A549 (cell line): ENCODE measurements around the gene AGAP5. TPM values are rescaled to one million over a fixed set of nuclear protein-coding genes. Genes with fewer than 3 reads are reported as not detected.

Experiments used
- ATAC-seq, 2 experiments: fragments of 200-7000 bp in 1 of 2; fragments of >200 bp in 1 of 2; cut with Nextera tagmentation in 1 of 2; cut with Tn5 transposase in 1 of 2; 3 replicates each; pipeline versions ENCODE4 v1.8.0 to v1.9.1; 2018 to 2020; ENCODE audit warnings: mild to moderate bottlenecking in 1 of 2, moderate library complexity in 1 of 2
- CTCF ChIA-PET: fragments of 300-600 bp; sonication (Branson Sonifier 250); formaldehyde crosslinking; extraction: SDS; loops from one replicate; lab custom pipeline; 2021; ENCODE audit warnings: antibody characterized with exemption, inconsistent platforms; lab: Yijun Ruan, JAX
- POLR2A ChIA-PET: fragments of 350-600 bp; formaldehyde crosslinking; extraction: SDS; loops from one replicate; lab custom pipeline; 2021; ENCODE audit warnings: antibody characterized with exemption, inconsistent platforms; lab: Yijun Ruan, JAX
- DNase-seq, 2 experiments: peaks; one replicate each; pipeline versions ENCODE4 v3.0.0 to v3.0.0-alpha.2; 2011 to 2016; ENCODE audit warnings: low read depth in 1 of 2, low spot score in 1 of 2
- FAIRE-seq: peaks from 2 replicates; lab custom pipeline; 2011; peaks lifted over from hg19 to GRCh38; lab: Jason Lieb, UNC
- H3K27ac ChIP-seq, 2 experiments: fragments of >200 bp; sonication (Bioruptor Twin); formaldehyde crosslinking; 3 replicates each; pipeline ENCODE4 v1.5.1; 2016 to 2017
- H3K4me1 ChIP-seq: fragments of >200 bp; sonication (Bioruptor Twin); formaldehyde crosslinking; 3 replicates; pipeline ENCODE4 v1.6.1; 2016
- H3K4me2 ChIP-seq: fragments of >200 bp; sonication (Bioruptor Twin); formaldehyde crosslinking; 3 replicates; pipeline ENCODE4 v1.6.1; 2016
- H3K4me3 ChIP-seq: fragments of >200 bp; sonication (Bioruptor Twin); formaldehyde crosslinking; 3 replicates; pipeline ENCODE4 v1.5.1; 2016
- H3K9me3 ChIP-seq: fragments of >200 bp; sonication (Bioruptor Twin); formaldehyde crosslinking; 3 replicates; pipeline ENCODE4 v1.6.1; 2016
- BCL3 ChIP-seq: fragments of >200 bp; sonication (Bioruptor Twin); formaldehyde crosslinking; IDR thresholded peaks from 3 replicates; pipeline ENCODE4 v1.6.1; 2016
- CEBPB ChIP-seq, 2 experiments: fragments of >200 bp in 1 of 2; sonication (Bioruptor Twin) in 1 of 2; formaldehyde crosslinking in 1 of 2; IDR thresholded peaks; 2 replicates each; pipeline ENCODE4 v1.6.1; 2012 to 2016
- CTCF ChIP-seq: fragments of >200 bp; sonication (Bioruptor Twin); formaldehyde crosslinking; IDR thresholded peaks from 3 replicates; pipeline ENCODE4 v1.5.1; 2016
- EHF ChIP-seq: fragments of 250-450 bp; sonication (Bioruptor Pico); IDR thresholded peaks from 2 replicates; pipeline ENCODE4 v1.5.0; 2020; ENCODE audit warnings: mild to moderate bottlenecking
- EHMT2 ChIP-seq: fragments of 200-600 bp; sonication (generic); IDR thresholded peaks from 2 replicates; pipeline ENCODE4 v1.6.1; 2016; ENCODE audit warnings: antibody characterized with exemption, low read depth, mild to moderate bottlenecking, moderate library complexity
- ELK1 ChIP-seq: fragments of 150-350 bp; IDR thresholded peaks from 2 replicates; pipeline ENCODE4 v1.6.1; 2014; ENCODE audit warnings: low read depth, mild to moderate bottlenecking, low read length
- EP300 ChIP-seq, 2 experiments: fragments of >200 bp; sonication (Bioruptor Twin); formaldehyde crosslinking; IDR thresholded peaks; 2 replicates in 1 of 2; 3 replicates in 1 of 2; pipeline ENCODE4 v1.6.1; 2016 to 2017
- GATA3 ChIP-seq: IDR thresholded peaks from 2 replicates; pipeline ENCODE4 v1.6.1; 2012; ENCODE audit warnings: borderline replicate concordance
- HDAC2 ChIP-seq: fragments of 200-600 bp; sonication (generic); IDR thresholded peaks from 2 replicates; pipeline ENCODE4 v1.6.1; 2016
- HOXA7 ChIP-seq: fragments of 250-450 bp; sonication (Bioruptor Pico); IDR thresholded peaks from 2 replicates; pipeline ENCODE4 v1.5.0; 2020; ENCODE audit warnings: mild to moderate bottlenecking, moderate library complexity
- HOXB5 ChIP-seq: fragments of 250-450 bp; sonication (Bioruptor Pico); IDR thresholded peaks from 2 replicates; pipeline ENCODE4 v1.5.0; 2020; ENCODE audit warnings: mild to moderate bottlenecking, moderate library complexity
- MYC ChIP-seq: IDR thresholded peaks from 2 replicates; pipeline ENCODE4 v1.6.1; 2012; ENCODE audit warnings: mild to moderate bottlenecking, inconsistent platforms, low read length, improper control_type of control experiment, borderline replicate concordance
- PHF8 ChIP-seq: fragments of 200-600 bp; sonication (generic); IDR thresholded peaks from 2 replicates; pipeline ENCODE4 v1.6.1; 2016; ENCODE audit warnings: low read depth, mild to moderate bottlenecking, antibody characterized with exemption, moderate library complexity, borderline replicate concordance
- POLR2AphosphoS2 ChIP-seq: conservative IDR thresholded peaks from 2 replicates; pipeline ENCODE4 v1.6.1; 2012; ENCODE audit warnings: low read length, improper control_type of control experiment, inconsistent platforms
- RAD21 ChIP-seq, 2 experiments: fragments of >200 bp in 1 of 2; sonication (Bioruptor Twin) in 1 of 2; formaldehyde crosslinking in 1 of 2; IDR thresholded peaks in 1 of 2; conservative IDR thresholded peaks in 1 of 2; 2 replicates in 1 of 2; 3 replicates in 1 of 2; pipeline ENCODE4 v1.6.1; 2012 to 2018; ENCODE audit warnings: inconsistent platforms in 1 of 2
- RARB ChIP-seq: fragments of 250-450 bp; sonication (Bioruptor Pico); IDR thresholded peaks from 2 replicates; pipeline ENCODE4 v1.8.0; 2021; ENCODE audit warnings: mild to moderate bottlenecking, moderate library complexity
- RFX5 ChIP-seq: fragments of 450-650 bp; IDR thresholded peaks from 2 replicates; pipeline ENCODE4 v1.7.1; 2014; ENCODE audit warnings: antibody characterized with exemption, mild to moderate bottlenecking, moderate library complexity
- RNF2 ChIP-seq: fragments of 200-600 bp; sonication (generic); IDR thresholded peaks from 2 replicates; pipeline ENCODE4 v1.6.1; 2016; ENCODE audit warnings: low read depth, mild to moderate bottlenecking, antibody characterized with exemption, moderate library complexity, borderline replicate concordance
- SMC3 ChIP-seq: fragments of >200 bp; sonication (Bioruptor Twin); formaldehyde crosslinking; IDR thresholded peaks from 3 replicates; pipeline ENCODE4 v1.6.1; 2018; ENCODE audit warnings: inconsistent platforms
- WGBS: methylation state at CpG from one replicate; pipeline ENCODE4 v1.1.6; 2017; ENCODE audit errors: missing lambda C conversion rate; 5-methylcytosine and 5-hydroxymethylcytosine counted together
- polyA plus RNA-seq, 4 experiments: library from polyadenylated mRNA; depleted of rRNA in 3 of 4; stranded (reverse); fragments of >200 nt; fragmentation: RNase III in 1 of 4; extraction: RNeasy Plus Mini Kit Qiagen cat#74134 plus additional on column Dnase treatment in 1 of 4; gene quantifications; 2 replicates in 3 of 4; 3 replicates in 1 of 4; pipeline ENCODE4 v1.2.3, GENCODE V29; 2011 to 2017
- TF ChIP-seq, protein P1 (sequence below): IDR thresholded peaks from 2 replicates; pipeline ENCODE4 v1.6.1; 2012; ENCODE audit warnings: low read depth, borderline replicate concordance

AGAP5 gene
- polyA plus RNA-seq, 2 of the 4 experiments (the other 2 are of a cell fraction) = 2.5 to 4.0 TPM

DNA sequence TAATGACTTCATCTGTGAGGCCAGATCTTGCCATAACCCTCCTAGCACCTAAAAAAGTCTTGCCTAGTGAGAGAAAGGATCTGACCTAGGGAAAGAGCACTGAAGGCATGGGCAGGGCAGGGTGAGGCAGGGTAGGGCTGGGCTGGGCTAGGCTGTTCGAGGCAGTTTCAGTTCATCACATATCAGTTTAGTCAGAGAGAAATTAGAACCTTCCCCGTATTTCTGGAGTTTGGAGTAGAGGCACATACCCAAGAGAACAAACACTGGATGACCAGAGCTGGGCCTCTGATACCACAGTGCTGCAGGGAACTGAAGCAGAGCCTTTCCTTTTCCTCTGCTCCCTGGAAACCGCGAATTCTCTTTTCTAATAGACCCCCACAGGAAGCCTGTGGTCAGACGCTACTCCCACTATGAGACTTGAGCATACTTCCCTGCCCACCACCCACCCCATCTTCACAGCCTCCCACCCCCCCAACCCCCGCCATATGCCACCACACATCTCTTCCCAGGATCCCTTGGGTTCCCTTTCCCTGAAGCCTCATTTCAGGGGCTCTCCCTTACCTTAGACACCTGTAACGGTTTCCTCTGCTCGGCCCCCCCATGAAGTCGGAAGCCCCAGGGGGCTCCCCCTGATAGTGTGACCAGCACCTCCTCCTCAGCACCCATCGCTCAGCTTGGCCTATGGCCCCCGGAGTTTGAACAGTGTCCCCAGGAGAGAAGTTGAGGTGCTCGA, 42.5 kb downstream of the AGAP5 start:
- ChIA-PET POLR2A (no interaction called here), CTCF (interaction anchor here (0.5 to 2.6 kb wide), 4 partner anchors 11 to 126 kb away, joined by 3 to 17 read pairs (median 7); no protein-coding TSS in a partner anchor)
- no peak for ATAC-seq
- H3K9me3 ChIP-seq = no peaks in the 10 kb centered on the region
- DNase-seq = no peak
- no peak overlapping the region for H3K4me2 ChIP-seq
- no peak overlapping the region for H3K27ac ChIP-seq
- H3K4me1 ChIP-seq = no peaks in the 10 kb centered on the region
- no peak for FAIRE-seq
- TF ChIP-seq SMC3 (no peak), HOXB5 (CRISPR knock-in tag) (no peak), MYC (no peak), RARB (no peak), BCL3 (no peak), EHF (CRISPR knock-in tag) (no peak), RFX5 (no peak), POLR2AphosphoS2 (no peak), HDAC2 (no peak), PHF8 (no peak), EHMT2 (no peak)
- 67% methylated on average over 9 of the region's 12 CpGs for WGBS
- H3K4me3 ChIP-seq = no peak overlapping the region

GRCh38 chr10:73653701-73654100, 44.2 kb downstream of the AGAP5 start:
- H3K9me3 ChIP-seq = no peaks in the 10 kb centered on the region
- POLR2A ChIA-PET = no interaction called here
- H3K4me3 ChIP-seq = no peak overlapping the region
- DNase-seq (peak; percentile 40 to 67), FAIRE-seq (no peak), ATAC-seq (peak; percentile 72 to 85)
- no peak overlapping the region for H3K27ac ChIP-seq
- H3K4me1 ChIP-seq = no peaks in the 10 kb centered on the region
- no peak for TF ChIP-seq EHMT2
- TF ChIP-seq RNF2 = no peak
- TF ChIP-seq RAD21 (conservative IDR thresholded peaks at IDR 0.05 in 1 of 2, IDR thresholded peaks at IDR 0.05 in 1 of 2) = peak in 1 of 2 experiments; percentile 69; a peak in 3 of 5 replicates
- no peak for TF ChIP-seq HOXB5 (CRISPR knock-in tag)
- TF ChIP-seq HOXA7 (CRISPR knock-in tag) = no peak
- TF ChIP-seq GATA3 = no peak
- peak; percentile 26; the same call in 2 of the 3 replicates for TF ChIP-seq CTCF
- no peak overlapping the region for H3K4me2 ChIP-seq
- WGBS = 25% methylated on average over 3 of the region's 3 CpGs
- CTCF ChIA-PET = interaction anchor here (0.7 to 15.6 kb wide), 5 partner anchors 9 to 121 kb away, joined by 3 to 378 read pairs (median 4); no protein-coding TSS in a partner anchor

- Histone ChIP-seq H3K9me3 (no peaks in the 10 kb centered on the region), H3K4me1 (no peaks in the 10 kb centered on the region), H3K4me2 (no peak overlapping the region), H3K4me3 (no peak overlapping the region), H3K27ac (no peak overlapping the region)
- peak; percentile 12 to 15; a peak in 2 of 6 replicates for ATAC-seq
- no peak for FAIRE-seq
- DNase-seq = no peak
- 59% methylated on average over 9 of the region's 11 CpGs for WGBS
- ChIA-PET CTCF (interaction anchor here (1.0 to 15.6 kb wide), 4 partner anchors 9 to 121 kb away, joined by 3 to 378 read pairs (median 10); no protein-coding TSS in a partner anchor), POLR2A (interaction anchor here (0.5 kb wide), 1 partner anchor 74 kb away, joined by 6 read pairs; no protein-coding TSS in a partner anchor)
- TF ChIP-seq EP300 (IDR thresholded peaks at IDR 0.05) = no peak
- TF ChIP-seq CEBPB (IDR thresholded peaks at IDR 0.05) = no peak
- TF ChIP-seq ELK1 = no peak
- TF ChIP-seq, protein P1, sequence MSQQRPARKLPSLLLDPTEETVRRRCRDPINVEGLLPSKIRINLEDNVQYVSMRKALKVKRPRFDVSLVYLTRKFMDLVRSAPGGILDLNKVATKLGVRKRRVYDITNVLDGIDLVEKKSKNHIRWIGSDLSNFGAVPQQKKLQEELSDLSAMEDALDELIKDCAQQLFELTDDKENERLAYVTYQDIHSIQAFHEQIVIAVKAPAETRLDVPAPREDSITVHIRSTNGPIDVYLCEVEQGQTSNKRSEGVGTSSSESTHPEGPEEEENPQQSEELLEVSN = no peak
Observed at GRCh38 chr10:73653195-73653594, 44.7 kb downstream of the AGAP5 start.
